Duodenal mucosa (tissue), 2 donors: ENCODE results near the gene MBLAC1.

Source experiments
- H3K27ac ChIP-seq: one replicate; pipeline ENCODE4 v1.7.0; 2013; ENCODE audit warnings: low read depth, low read length
- H3K27me3 ChIP-seq, 2 donors: one replicate each; pipeline ENCODE4 v1.7.0; 2013; ENCODE audit warnings: low read length in 2 of 2, control low read depth in 1 of 2; ENCODE audit not compliant: insufficient read depth in 2 of 2, control insufficient read depth in 1 of 2
- H3K36me3 ChIP-seq, 2 donors: one replicate each; pipeline ENCODE4 v1.7.0; 2013; ENCODE audit warnings: low read length in 2 of 2, control low read depth in 1 of 2; ENCODE audit not compliant: insufficient read depth in 2 of 2, control insufficient read depth in 1 of 2
- H3K4me1 ChIP-seq, 2 donors: one replicate each; pipeline ENCODE4 v1.7.0; 2013; ENCODE audit warnings: low read length in 2 of 2, control low read depth in 1 of 2; ENCODE audit not compliant: insufficient read depth in 2 of 2, control insufficient read depth in 1 of 2
- H3K4me3 ChIP-seq, 2 donors: one replicate each; pipeline ENCODE4 v1.7.0; 2013; ENCODE audit warnings: low read length in 2 of 2, low read depth in 1 of 2
- H3K9ac ChIP-seq, 2 donors: one replicate each; pipeline ENCODE4 v1.7.0; 2013; ENCODE audit warnings: low read length in 2 of 2, low read depth in 1 of 2
- H3K9me3 ChIP-seq, 2 donors: one replicate each; pipeline ENCODE4 v1.7.0; 2013; ENCODE audit warnings: low read length in 2 of 2, control low read depth in 1 of 2; ENCODE audit not compliant: control insufficient read depth in 1 of 2

The MBLAC1 gene

GRCh38 chr7:100153708-100154535, 27.2 kb downstream of the MBLAC1 start:
- peak overlapping the region in 1 of 2 donors; percentile 32 for H3K9ac ChIP-seq
- H3K4me1 ChIP-seq = peaks cover 52 to 55% of the 10 kb centered on the region in 2 donors
- H3K27ac ChIP-seq = peak overlapping the region; percentile 75
- H3K4me3 ChIP-seq = peak overlapping the region in 1 of 2 donors; percentile 39
- H3K27me3 ChIP-seq = no peaks in the 10 kb centered on the region
- H3K9me3 ChIP-seq = no peaks in the 10 kb centered on the region
- peaks cover 5 to 22% of the 10 kb centered on the region in 2 donors for H3K36me3 ChIP-seq

GRCh38 chr7:100154651-100155491, 28.1 kb downstream of the MBLAC1 start:
- peaks cover 49 to 54% of the 10 kb centered on the region in 2 donors for H3K4me1 ChIP-seq
- peaks cover 5 to 22% of the 10 kb centered on the region in 2 donors for H3K36me3 ChIP-seq
- H3K27ac ChIP-seq = peak overlapping the region; percentile 42
- H3K4me3 ChIP-seq = no peak overlapping the region
- H3K27me3 ChIP-seq = no peaks in the 10 kb centered on the region
- peak overlapping the region in 1 of 2 donors; percentile 18 for H3K9ac ChIP-seq
- no peaks in the 10 kb centered on the region for H3K9me3 ChIP-seq

DNA sequence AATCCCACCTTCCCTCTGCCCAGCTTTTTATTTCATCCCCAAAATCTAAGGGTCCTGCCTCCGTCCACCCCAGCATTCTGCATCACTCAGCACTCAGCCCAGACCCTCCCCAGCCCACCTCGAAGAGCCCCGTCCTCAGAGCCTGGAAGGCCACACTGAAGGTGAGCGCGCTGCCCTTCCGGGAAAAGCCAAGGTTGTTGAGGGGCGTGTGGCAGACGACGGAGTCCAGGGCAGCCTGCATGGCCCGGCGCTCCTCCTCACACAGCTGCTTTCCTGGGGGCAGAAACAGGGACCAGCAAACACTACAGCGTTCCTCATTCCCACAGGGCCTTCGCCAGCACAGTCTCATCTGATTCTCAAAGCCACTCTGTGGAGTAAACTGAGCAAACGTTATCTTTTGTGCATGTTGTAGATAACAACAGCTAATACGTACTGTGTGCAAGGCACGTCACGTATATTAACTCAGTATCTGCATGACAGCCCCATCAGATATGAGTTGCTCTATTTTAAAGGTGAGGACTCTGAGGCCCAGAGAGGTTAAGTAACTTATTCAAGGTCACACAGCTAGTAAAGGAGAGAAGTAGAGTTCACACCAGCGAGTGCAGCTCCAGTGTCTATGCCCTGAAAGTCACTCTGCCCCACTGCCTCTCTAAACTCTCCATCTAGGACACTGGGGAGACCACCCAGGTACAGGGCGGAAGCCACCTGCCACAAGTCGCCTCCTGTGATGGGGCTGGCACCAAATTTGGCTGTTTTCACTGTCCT, 29.0 kb downstream of the MBLAC1 start:
- Histone ChIP-seq H3K4me1 (peaks cover 48 to 49% of the 10 kb centered on the region in 2 donors), H3K9me3 (no peaks in the 10 kb centered on the region)

DNA sequence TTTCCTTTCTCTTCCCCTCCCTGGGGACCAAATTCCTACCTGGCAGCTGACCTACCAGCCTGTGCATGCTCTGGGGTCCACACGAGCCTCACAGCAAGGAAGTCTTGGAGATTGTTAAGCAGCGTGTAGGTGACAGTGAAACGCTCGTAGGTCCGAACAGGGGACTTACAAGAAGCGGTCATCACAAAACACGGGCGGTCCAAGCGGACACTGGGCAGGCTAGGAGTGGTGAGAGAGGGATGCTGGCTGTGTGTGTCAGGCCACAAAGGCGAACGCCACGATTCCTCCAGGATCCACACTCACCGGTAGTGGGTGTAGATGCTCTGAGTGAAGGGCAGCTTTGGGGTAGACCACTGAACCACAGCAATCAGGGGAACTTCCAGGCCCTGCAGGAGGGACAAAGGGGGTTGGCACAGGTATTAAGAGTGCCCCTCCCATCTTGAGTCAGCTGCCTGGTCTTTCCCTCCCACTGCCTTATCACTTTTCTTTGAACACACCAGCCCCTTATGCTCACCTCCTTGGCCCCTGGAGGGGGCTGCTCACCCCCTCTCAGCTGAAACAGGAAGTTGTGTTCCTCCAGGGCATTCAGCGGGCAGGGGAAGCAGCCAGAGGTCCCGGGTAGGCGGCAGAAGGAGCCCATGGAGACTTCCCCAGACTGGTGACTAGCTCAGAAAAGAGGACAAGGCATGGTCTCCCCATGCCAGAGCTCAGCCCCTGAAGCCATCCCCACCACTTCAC, 29.7 kb downstream of the MBLAC1 start:
- H3K4me1 ChIP-seq = peaks cover 48 to 49% of the 10 kb centered on the region in 2 donors
- peaks cover 5 to 22% of the 10 kb centered on the region in 2 donors for H3K36me3 ChIP-seq
- H3K27me3 ChIP-seq = no peaks in the 10 kb centered on the region
- H3K4me3 ChIP-seq = peak overlapping the region; percentile 74 to 80
- H3K9ac ChIP-seq = peak overlapping the region; percentile 43 to 65
- H3K27ac ChIP-seq = no peak overlapping the region
- no peaks in the 10 kb centered on the region for H3K9me3 ChIP-seq

More for the DNA sequence above, 29.0 kb downstream of the MBLAC1 start:
- H3K36me3 ChIP-seq = peaks cover 5 to 22% of the 10 kb centered on the region in 2 donors
- no peak overlapping the region for H3K4me3 ChIP-seq
- no peaks in the 10 kb centered on the region for H3K27me3 ChIP-seq
- no peak overlapping the region for H3K27ac ChIP-seq
- no peak overlapping the region for H3K9ac ChIP-seq

GRCh38 chr7:100157069-100157333, 30.2 kb downstream of the MBLAC1 start:
- Histone ChIP-seq H3K27ac (no peak overlapping the region), H3K9ac (peak overlapping the region in 1 of 2 donors; percentile 65), H3K4me1 (peaks cover 48 to 49% of the 10 kb centered on the region in 2 donors), H3K27me3 (no peaks in the 10 kb centered on the region), H3K9me3 (no peaks in the 10 kb centered on the region), H3K36me3 (peaks cover 5 to 22% of the 10 kb centered on the region in 2 donors), H3K4me3 (peak overlapping the region; percentile 74 to 80)

DNA sequence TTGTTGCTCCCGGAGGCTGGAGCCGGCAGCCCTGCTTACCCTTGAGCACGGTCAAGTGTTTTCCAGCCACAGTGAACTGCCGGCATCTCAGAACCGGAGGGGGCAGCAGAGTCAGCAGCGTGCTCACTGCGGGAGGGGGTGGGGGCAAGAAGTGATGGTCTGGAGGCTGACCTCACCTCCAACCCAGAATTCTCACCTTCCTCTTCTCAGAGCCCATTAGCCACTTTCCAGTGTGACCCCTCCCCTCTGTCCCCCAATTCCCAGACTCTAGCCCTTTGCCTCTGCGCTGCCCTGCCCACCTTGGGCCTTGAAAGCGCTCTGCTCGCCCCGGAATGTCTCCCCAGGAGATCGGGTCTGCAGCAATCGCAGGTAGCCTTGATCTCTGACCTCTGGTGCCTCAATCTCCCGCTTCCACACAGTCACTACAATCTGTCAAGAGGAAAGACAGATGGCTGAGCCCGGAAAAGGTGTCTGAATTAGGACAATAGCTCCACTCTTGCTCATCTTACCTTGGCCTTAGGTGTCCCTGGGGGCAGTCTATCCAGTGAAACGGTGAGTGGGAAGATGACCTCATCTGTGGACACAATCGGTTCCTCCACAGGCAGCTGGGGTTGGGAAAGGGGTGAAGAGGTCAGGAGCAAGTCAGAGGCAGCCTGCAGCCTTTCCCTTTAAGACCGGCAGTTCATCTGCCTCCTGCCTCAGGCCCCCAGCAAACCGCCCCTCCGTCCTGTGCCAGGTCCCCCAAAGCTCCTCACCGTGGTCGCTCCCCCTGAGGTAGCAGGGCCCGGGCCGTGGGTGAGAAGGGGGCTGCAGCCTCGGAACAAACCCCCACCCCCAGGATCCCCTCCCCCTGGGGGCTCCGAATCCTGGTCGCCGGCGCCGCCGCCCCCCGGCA, 30.8 kb downstream of the MBLAC1 start:
- Histone ChIP-seq H3K27me3 (no peaks in the 10 kb centered on the region), H3K36me3 (peaks cover 5 to 22% of the 10 kb centered on the region in 2 donors), H3K9me3 (no peaks in the 10 kb centered on the region), H3K27ac (no peak overlapping the region), H3K4me1 (peaks cover 48 to 49% of the 10 kb centered on the region in 2 donors), H3K4me3 (peak overlapping the region; percentile 74 to 80), H3K9ac (peak overlapping the region; percentile 65 to 84)

DNA sequence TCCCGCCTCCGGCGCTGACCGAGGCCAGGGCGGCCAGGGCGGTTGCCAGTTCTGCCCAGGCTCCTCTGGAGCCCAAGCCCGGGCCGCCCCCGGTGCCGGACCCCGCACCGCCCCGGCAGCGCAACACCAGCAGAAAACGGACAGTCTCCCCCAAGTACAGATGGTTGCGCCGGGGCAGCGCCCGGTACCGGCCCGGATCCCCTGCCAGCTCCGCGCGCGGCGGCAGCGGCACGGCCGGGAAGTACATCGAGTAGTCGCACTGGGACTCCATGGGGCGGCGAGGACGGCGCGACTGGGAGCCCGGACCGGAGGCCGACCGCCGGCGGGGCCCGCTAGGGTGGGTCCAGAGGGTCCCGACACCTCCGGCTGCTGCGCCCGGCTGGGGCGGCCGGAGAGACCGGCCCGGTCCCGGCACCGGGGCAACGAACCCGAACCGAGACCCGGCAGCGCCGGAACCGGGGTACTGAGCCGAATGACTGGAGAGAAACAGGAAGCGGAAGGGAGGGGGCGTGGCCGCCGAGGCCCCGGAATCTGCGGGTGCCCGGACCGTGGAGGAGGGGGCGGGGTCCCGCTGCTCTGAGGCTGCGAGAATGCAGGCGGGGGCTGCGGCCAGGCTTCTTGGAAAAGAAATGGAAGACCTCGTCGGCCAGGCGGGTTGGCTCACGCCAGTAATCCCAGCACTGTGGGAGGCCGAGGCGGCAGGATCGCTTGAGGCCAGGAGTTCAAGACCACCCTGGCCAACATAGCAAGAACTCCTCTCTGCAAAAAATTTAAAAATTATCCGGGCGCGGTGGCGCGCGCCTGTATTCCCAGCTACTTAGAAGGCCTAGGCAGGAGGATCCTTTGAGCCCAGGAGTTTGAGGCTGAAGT, 31.7 kb downstream of the MBLAC1 start, which contains the start of gene TRAPPC14:
TRAPPC14 (minus strand) TSS at position 495 of the 870 bp plus-strand sequence; CDS start at position 271, 224 bp downstream.
- H3K4me3 ChIP-seq = peak within 1 kb of the TSS; percentile 74 to 80
- H3K9me3 ChIP-seq = no peaks in the 10 kb centered on the region
- H3K27me3 ChIP-seq = no peaks in the 10 kb centered on the region
- H3K9ac ChIP-seq = peak within 1 kb of the TSS; percentile 65 to 84
- peak within 1 kb of the TSS; percentile 32 for H3K27ac ChIP-seq
- peaks cover 49% of the 10 kb centered on the region in 2 donors for H3K4me1 ChIP-seq
- peaks cover 5 to 22% of the 10 kb centered on the region in 2 donors for H3K36me3 ChIP-seq

GRCh38 chr7:100159099-100159623, 32.4 kb downstream of the MBLAC1 start:
- Histone ChIP-seq H3K9me3 (no peaks in the 10 kb centered on the region), H3K27ac (no peak overlapping the region), H3K4me3 (peak overlapping the region; percentile 74 to 80), H3K4me1 (peaks cover 42 to 44% of the 10 kb centered on the region in 2 donors), H3K9ac (peak overlapping the region; percentile 65 to 84), H3K27me3 (no peaks in the 10 kb centered on the region), H3K36me3 (peaks cover 5 to 22% of the 10 kb centered on the region in 2 donors)
